ENCODE results near the gene S100A8. TPM values are rescaled to one million over a fixed set of nuclear protein-coding genes. Genes with fewer than 3 reads are reported as not detected.

S100A8 gene
- total and polyA plus RNA-seq, 7 donors: 14.2 to 109 (median 82.2) TPM; not detected in 1

DNA sequence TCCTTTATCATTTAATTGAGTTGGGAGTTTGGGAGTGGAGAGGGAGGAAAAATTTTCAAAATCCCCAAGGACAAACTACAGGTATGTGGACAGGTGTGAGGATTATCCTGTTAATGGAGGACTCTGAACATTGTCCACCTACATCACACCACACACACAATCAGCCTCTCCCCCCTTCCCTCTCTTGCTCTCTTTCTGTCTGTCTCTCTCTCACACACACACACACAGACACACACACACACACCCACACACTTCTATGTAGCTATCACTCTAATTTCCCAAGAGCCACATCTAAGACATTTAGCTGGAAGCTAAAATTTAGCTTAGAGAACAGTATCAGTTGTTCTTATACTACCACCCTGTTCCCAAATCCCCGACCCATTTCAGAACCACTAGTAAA, 1.5 kb downstream of the S100A8 start:
- no peak for DNase-seq
- Histone ChIP-seq H3K4me3 (no peak overlapping the region), H3K27me3 (no peaks in the 10 kb centered on the region), H3K9me3 (no peaks in the 10 kb centered on the region), H3K4me1 (no peaks in the 10 kb centered on the region), H3K27ac (no peak overlapping the region), H3K36me3 (no peaks in the 10 kb centered on the region)
- 92 to 93% methylated on average over 1 of the region's 1 CpG for WGBS, 2 donors
- no peak for TF ChIP-seq POLR2A (IDR thresholded peaks at IDR 0.05)
- TF ChIP-seq EP300 (IDR thresholded peaks at IDR 0.05): no peak
- TF ChIP-seq, protein P1, sequence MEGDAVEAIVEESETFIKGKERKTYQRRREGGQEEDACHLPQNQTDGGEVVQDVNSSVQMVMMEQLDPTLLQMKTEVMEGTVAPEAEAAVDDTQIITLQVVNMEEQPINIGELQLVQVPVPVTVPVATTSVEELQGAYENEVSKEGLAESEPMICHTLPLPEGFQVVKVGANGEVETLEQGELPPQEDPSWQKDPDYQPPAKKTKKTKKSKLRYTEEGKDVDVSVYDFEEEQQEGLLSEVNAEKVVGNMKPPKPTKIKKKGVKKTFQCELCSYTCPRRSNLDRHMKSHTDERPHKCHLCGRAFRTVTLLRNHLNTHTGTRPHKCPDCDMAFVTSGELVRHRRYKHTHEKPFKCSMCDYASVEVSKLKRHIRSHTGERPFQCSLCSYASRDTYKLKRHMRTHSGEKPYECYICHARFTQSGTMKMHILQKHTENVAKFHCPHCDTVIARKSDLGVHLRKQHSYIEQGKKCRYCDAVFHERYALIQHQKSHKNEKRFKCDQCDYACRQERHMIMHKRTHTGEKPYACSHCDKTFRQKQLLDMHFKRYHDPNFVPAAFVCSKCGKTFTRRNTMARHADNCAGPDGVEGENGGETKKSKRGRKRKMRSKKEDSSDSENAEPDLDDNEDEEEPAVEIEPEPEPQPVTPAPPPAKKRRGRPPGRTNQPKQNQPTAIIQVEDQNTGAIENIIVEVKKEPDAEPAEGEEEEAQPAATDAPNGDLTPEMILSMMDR (IDR thresholded peaks at IDR 0.05): no peak
- no peak for TF ChIP-seq POLR2AphosphoS5 (IDR thresholded peaks at IDR 0.05)
- intact Hi-C loops (cut with DNase I): no loop called here

DNA sequence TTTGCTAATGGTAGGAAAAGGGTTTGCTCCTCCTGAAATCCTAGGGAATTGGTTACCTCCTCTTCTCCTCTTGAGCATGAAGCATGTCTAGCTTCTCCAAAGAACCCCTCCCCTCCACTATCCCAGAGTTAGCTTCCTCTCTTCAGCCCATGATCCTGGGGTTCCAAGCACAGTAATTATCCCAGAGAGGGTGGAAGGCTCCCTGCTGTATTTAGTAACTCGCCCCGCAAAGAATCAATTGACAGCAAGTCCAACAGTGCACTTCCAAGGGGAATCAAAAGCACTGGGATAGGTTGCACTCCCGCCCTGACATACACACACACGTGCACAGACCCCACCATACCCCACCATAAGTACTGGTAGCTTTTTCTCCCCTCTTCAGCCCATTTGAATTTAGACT, 3.1 kb downstream of the S100A8 start:
- H3K4me1 ChIP-seq: no peaks in the 10 kb centered on the region
- no peak for DNase-seq
- no peak overlapping the region for H3K27ac ChIP-seq
- H3K4me3 ChIP-seq: no peak overlapping the region
- TF ChIP-seq, protein P1 (IDR thresholded peaks at IDR 0.05): no peak
- no peak for TF ChIP-seq EP300 (IDR thresholded peaks at IDR 0.05)
- 89% methylated on average over 4 of the region's 4 CpGs for whole genome bisulfite sequencing, 2 donors
- no peaks in the 10 kb centered on the region for H3K27me3 ChIP-seq
- intact Hi-C loops (cut with DNase I): no loop called here
- no peaks in the 10 kb centered on the region for H3K36me3 ChIP-seq
- H3K9me3 ChIP-seq: no peaks in the 10 kb centered on the region

DNA sequence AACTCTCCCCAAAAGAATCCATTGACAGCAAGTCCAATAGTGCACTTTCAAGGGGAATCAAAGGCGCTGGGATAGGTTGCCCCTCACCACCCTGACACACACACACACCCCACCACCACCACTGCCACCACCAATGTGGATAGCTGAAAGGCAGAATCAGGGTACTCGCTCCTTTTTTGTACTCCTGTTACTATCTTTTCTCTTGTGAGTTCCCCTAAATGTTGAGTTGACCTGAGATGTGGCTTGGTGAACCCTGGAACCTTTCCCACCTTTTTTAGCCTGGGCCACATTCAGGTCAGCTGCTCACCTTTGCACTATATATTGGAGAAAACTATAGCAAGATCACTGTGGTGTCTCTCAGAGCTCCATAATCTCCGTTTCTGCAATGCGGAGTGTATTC, 3.9 kb downstream of the S100A8 start:
- Histone ChIP-seq H3K4me1 (no peaks in the 10 kb centered on the region), H3K36me3 (no peaks in the 10 kb centered on the region), H3K27me3 (no peaks in the 10 kb centered on the region), H3K27ac (peak overlapping the region in 1 of 4 donors; percentile 42), H3K9me3 (peaks cover 0 to 1% (median 0%) of the 10 kb centered on the region in 4 donors), H3K4me3 (no peak overlapping the region)
- TF ChIP-seq, protein P1 (IDR thresholded peaks at IDR 0.05): no peak
- TF ChIP-seq POLR2AphosphoS5 (IDR thresholded peaks at IDR 0.05) (no peak), EP300 (IDR thresholded peaks at IDR 0.05) (no peak), POLR2A (IDR thresholded peaks at IDR 0.05) (no peak)
- WGBS, 2 donors: 93 to 94% methylated on average over 4 of the region's 4 CpGs
- intact Hi-C loops (cut with DNase I): no loop called here
- no peak for DNase-seq

DNA sequence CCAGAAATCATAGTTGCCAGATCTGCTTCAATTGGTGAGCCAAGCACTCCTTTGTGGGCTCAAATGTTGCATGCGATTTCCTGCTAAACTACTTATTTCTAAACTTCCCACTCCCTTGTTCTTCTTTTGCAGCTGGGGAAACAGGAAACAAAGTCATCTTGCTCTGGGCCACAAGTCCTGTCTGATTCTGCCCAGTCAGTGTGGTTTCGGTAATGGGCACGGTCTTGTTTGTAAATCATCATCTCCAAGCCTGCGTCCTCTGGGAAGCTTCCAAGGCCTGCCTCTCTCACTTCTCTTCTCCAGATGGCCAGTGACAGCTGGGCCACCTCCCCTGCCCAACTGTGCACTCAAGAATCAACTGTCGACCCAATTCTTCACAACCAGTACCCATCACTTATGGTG, 4.4 kb downstream of the S100A8 start:
- intact Hi-C loops (cut with DNase I): no loop called here
- TF ChIP-seq EP300 (IDR thresholded peaks at IDR 0.05): no peak
- no peak for TF ChIP-seq POLR2AphosphoS5 (IDR thresholded peaks at IDR 0.05)
- Histone ChIP-seq H3K4me1 (no peaks in the 10 kb centered on the region), H3K9me3 (peaks cover 0 to 1% (median 0%) of the 10 kb centered on the region in 4 donors), H3K36me3 (no peaks in the 10 kb centered on the region), H3K27ac (peak overlapping the region in 1 of 4 donors; percentile 42), H3K4me3 (no peak overlapping the region), H3K27me3 (no peaks in the 10 kb centered on the region)
- peak; percentile 80 for DNase-seq
- WGBS, 2 donors: 56 to 73% methylated on average over 5 of the region's 5 CpGs

DNA sequence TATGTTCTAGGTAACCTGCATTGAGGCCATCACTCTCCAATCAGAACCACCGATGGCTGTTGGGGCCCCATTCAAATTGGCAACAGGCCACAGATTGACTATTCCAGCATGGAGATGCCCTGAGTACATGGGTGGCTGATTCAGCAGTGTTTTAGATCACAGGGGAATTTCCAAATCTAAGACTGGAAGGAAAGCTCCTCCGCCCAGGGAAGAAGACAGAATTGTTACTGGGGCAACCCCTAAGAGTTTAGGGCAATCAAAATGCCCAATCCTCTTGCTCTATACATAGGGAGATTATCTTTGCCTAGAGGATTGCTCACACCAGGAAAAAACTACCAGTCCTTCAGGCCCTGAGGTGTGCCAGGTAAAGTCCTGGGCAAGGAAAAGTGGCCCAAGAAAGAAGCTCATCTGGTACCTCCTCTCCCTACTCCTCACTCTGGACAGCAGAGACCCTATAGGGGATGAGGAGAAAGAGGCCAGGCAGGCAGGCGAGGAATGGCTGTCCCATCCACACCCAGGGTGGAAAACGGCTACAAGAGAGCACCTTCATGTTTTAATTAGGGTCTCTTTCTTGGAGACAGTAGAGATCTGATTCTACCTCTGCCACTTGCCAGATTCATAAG, 5.8 kb downstream of the S100A8 start:
- H3K36me3 ChIP-seq: no peaks in the 10 kb centered on the region
- no peaks in the 10 kb centered on the region for H3K27me3 ChIP-seq
- no peak for DNase-seq
- 78 to 84% methylated on average over 4 of the region's 4 CpGs for WGBS, 2 donors
- no peaks in the 10 kb centered on the region for H3K4me1 ChIP-seq
- H3K9me3 ChIP-seq: peaks cover 0 to 1% (median 0%) of the 10 kb centered on the region in 4 donors
- no peak overlapping the region for H3K27ac ChIP-seq
- intact Hi-C loops (cut with DNase I): no loop called here
- TF ChIP-seq POLR2AphosphoS5 (IDR thresholded peaks at IDR 0.05): no peak
- TF ChIP-seq, protein P1 (IDR thresholded peaks at IDR 0.05): no peak
- TF ChIP-seq EP300 (IDR thresholded peaks at IDR 0.05): no peak
- TF ChIP-seq POLR2A (IDR thresholded peaks at IDR 0.05): no peak
- H3K4me3 ChIP-seq: no peak overlapping the region
